Measurements from ENCODE around the gene OR7C2. TPM values are rescaled to one million over a fixed set of nuclear protein-coding genes. Genes with fewer than 3 reads are reported as not detected.

OR7C2 gene
- total RNA-seq (2022; extraction: Qiagen RNA extraction), result not detected in 5 replicates

GRCh38 chr19:14941189-14941588 is at the start of gene OR7C2:
OR7C2 (plus strand) TSS chr19:14941489; CDS start chr19:14941489, 0 bp downstream.

DNA sequence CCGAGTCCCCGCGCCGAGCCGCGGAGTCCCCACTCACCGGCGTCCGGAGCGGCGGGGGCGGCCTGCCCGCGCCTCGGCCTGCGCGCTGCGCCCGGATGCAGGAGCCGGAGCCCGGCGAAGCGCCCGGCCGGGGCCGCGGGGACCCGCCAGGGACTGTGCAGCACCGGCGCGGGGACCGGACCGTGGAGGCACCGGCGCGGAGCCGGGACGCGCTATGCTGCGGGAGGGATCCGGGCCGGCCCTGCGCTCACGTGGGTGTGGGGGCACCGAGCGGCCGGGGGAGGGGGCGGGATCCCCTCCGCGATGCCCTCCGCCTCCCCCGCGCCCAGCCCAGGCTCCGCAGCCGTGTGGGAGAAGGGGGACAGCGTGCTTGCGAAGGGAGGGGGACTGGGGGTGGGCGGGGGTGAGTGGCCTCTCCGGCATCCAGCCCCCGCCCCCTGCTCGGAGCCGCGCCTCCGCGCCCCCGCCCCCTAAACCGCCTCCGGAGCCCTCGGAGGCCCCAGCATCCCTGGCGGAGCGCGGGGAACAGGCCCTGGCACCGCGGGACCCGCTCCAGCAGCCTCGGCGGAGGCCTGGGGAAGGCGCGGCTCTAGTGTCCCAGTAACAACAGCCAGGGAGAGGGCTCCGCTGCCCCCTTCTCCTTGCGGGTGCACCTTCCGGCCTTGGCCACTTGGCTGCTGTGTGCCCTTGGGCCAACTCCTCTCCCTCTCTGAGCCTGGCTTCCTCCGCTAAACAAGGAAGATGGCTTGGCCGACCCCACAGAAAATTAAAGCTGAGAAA is 38.4 kb downstream of the OR7C2 start, which contains the start of gene SLC1A6:
TSS of gene SLC1A6 (minus strand) at position 389 of the 780 bp plus-strand sequence. CDS start 6,954 bp downstream, outside the sequence.

Other genes with a start within 250 kb of the OR7C2 start
- gene ADGRE2, start 162.9 kb upstream of the OR7C2 start, total RNA-seq (2022; extraction: Qiagen RNA extraction), result 0.51 to 1.1 TPM (median 0.66 TPM) in 5 replicates
- not detected in 5 replicates for gene OR7A5, start 106.3 kb upstream of the OR7C2 start, total RNA-seq (2022; extraction: Qiagen RNA extraction)
- gene OR7C1, start 106.3 kb upstream of the OR7C2 start, total RNA-seq (2022; extraction: Qiagen RNA extraction), result not detected in 5 replicates
- gene OR7A10, start 92.6 kb upstream of the OR7C2 start, total RNA-seq (2022; extraction: Qiagen RNA extraction), result not detected in 5 replicates
- not detected in 5 replicates for gene OR7A17, start 55.4 kb upstream of the OR7C2 start, total RNA-seq (2022; extraction: Qiagen RNA extraction)
- gene SLC1A6, start 38.4 kb downstream of the OR7C2 start, total RNA-seq (2022; extraction: Qiagen RNA extraction), result not detected in 5 replicates
- not detected in 5 replicates for gene CASP14, start 108.0 kb downstream of the OR7C2 start, total RNA-seq (2022; extraction: Qiagen RNA extraction)
- not detected in 5 replicates for gene OR1I1, start 140.7 kb downstream of the OR7C2 start, total RNA-seq (2022; extraction: Qiagen RNA extraction)
- 15.9 to 20.7 TPM (median 18.4 TPM) in 5 replicates for gene SYDE1, start 165.9 kb downstream of the OR7C2 start, total RNA-seq (2022; extraction: Qiagen RNA extraction)